ENCODE results near the gene YWHAH.

The YWHAH gene

DNA sequence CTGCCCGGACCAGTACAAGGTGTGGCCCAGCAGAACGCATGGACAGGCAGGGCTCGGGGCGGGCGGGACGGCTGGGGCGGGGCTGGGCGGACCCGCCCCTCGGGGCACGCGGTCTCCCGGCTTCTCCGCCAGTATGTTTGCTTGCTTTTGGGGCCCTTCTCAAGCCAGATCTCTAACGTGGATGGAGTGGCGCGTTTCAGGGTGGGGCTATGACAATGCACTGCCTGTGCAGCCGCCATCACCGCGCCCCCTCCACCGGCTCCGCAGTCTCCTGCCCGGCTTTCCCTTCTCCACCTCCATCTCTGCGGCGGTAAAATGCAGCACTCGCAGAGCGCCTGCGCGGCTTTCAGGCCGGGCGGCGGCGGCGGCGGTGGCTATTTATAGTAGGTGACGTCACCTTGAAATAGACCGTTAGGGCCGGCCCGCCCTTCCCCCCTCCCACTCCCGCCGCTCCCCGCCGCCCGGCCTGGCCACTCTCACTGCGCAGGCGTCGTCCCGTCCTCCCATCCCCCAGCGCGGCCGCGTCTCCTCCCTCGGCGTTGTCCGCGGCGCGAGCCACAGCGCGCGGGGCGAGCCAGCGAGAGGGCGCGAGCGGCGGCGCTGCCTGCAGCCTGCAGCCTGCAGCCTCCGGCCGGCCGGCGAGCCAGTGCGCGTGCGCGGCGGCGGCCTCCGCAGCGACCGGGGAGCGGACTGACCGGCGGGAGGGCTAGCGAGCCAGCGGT is at the start of gene YWHAH:
TSS of gene YWHAH (plus strand) at position 558 of the 722 bp plus-strand sequence. CDS start 199 bp downstream, outside the sequence.
- peaks cover 20% of the 10 kb centered on the region for H3K36me3 ChIP-seq (ENCODE audit: insufficient read depth, low read length)
- H3K9me3 ChIP-seq (ENCODE audit: low read length), result no peaks in the 10 kb centered on the region
- peaks cover 23% of the 10 kb centered on the region for H3K4me1 ChIP-seq (ENCODE audit: insufficient read depth, low read length)
- H3K27me3 ChIP-seq (ENCODE audit: insufficient read depth, low read length), result no peaks in the 10 kb centered on the region
- H3K4me3 ChIP-seq (ENCODE audit: low read length), result peak within 1 kb of the TSS; percentile 95
- peak within 1 kb of the TSS; percentile 29 for H2AFZ ChIP-seq (ENCODE audit: low read depth, low read length)

DNA sequence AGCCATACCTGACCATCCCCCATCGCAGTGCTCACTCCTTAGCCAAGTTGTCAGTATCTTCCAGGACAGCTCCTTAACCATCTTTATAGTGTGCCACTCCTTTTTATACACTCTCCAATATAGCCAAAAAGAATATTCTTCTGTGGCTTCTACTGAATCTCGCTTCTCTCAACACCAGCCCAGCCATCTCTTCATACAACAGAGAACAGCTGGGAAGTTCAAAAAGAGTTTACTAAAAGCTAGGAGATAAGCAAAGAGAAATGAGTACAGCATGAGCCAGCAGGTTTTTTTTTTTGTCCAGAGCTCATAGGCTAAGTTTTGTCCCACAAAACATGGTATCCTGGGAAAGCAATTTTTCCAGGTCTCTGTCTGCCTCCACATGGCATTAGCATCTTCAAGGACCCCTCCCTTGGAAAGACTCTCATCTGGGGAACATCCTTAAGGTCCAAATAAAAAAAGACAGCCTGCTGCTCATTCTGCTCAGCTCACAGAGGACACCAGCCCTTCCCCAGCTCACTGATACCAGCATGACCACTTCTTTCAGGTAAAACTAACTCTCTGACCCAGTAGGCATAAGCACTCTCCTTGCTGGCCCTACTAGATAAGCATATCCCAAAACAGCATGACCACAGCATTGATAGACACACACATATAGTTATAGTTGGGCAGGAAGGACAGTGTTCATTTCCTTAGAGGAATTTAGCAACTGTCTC is 48.8 kb upstream of the YWHAH start:
- Histone ChIP-seq H3K27me3 (ENCODE audit: insufficient read depth, low read length) (no peaks in the 10 kb centered on the region), H3K4me1 (ENCODE audit: insufficient read depth, low read length) (peaks cover 56% of the 10 kb centered on the region), H3K9me3 (ENCODE audit: low read length) (no peaks in the 10 kb centered on the region), H3K4me3 (ENCODE audit: low read length) (no peak overlapping the region), H3K36me3 (ENCODE audit: insufficient read depth, low read length) (peaks cover 7% of the 10 kb centered on the region), H2AFZ (ENCODE audit: low read depth, low read length) (no peak overlapping the region)

DNA sequence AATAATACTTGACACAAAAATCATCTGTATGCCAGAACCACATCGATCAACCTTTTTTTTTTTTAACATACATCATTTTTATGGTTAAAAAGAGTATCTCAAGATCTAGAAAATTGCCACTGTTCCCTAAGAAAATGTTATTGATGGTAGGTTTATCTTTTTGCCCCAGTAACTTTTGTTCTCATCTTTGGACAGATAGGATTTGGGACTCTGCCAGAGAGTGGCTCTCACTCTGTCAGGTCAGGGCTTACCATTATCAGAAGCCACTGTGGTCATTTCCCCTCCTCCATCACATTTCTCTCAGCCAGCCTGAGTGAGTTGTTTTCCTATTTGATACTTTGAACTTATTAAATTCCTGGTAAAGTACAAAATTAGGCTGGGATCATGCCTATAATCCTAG is 47.9 kb upstream of the YWHAH start:
- Histone ChIP-seq H3K27me3 (ENCODE audit: insufficient read depth, low read length) (no peaks in the 10 kb centered on the region), H3K4me1 (ENCODE audit: insufficient read depth, low read length) (peaks cover 50% of the 10 kb centered on the region), H3K4me3 (ENCODE audit: low read length) (no peak overlapping the region)

DNA sequence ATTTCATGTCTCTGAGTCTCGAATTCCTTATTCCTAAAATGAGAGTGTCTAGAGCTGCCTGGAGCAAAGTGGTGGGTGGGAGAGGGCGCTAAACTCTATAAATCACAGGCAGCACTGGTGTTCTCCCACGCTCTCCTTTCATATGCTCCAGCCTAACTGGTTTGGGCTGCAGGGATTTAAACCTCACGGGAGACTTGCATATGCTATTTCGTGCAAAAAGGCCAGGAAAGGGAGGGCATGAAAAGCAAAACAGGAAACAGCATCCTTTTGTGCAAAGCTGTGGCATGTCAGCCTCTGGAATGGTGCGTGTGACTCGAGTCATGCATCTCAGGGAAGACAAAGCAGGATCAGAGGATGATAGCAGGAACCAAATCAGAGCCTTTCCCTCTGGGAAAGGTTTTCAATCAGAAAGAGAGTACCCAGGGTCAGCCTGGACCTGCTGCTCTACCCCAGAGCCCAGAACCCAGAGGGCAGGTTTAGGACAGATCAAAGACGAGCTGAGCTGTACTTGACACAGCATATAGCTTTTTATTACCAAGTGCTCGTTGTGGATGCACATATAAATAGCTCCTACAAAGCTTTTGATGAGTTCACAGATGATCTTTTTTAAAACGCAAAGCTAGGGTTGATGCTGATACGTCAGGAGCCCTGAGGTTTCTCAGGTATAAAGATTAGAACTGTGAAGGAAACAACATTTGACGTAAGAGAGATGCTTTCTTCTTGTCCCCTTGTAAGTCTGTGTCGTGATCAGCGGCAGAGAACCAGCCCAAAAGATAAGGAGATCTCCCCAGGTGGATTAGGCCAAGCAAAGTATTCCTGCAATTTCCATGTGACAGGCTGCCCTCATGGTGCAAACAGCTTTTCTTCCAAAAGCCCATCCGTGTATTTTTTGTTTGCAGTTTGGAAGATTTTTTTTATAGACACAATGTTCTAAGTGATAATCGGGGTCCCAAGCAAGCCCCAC is 46.2 kb upstream of the YWHAH start:
- H3K4me1 ChIP-seq (ENCODE audit: insufficient read depth, low read length), result peaks cover 42% of the 10 kb centered on the region
- H2AFZ ChIP-seq (ENCODE audit: low read depth, low read length), result peak overlapping the region; percentile 5
- H3K9me3 ChIP-seq (ENCODE audit: low read length), result no peaks in the 10 kb centered on the region
- H3K4me3 ChIP-seq (ENCODE audit: low read length), result no peak overlapping the region
- no peaks in the 10 kb centered on the region for H3K27me3 ChIP-seq (ENCODE audit: insufficient read depth, low read length)
- H3K36me3 ChIP-seq (ENCODE audit: insufficient read depth, low read length), result peaks cover 20% of the 10 kb centered on the region

More for the DNA sequence above, 47.9 kb upstream of the YWHAH start:
- H3K36me3 ChIP-seq (ENCODE audit: insufficient read depth, low read length), result peaks cover 9% of the 10 kb centered on the region
- H2AFZ ChIP-seq (ENCODE audit: low read depth, low read length), result no peak overlapping the region
- no peaks in the 10 kb centered on the region for H3K9me3 ChIP-seq (ENCODE audit: low read length)

DNA sequence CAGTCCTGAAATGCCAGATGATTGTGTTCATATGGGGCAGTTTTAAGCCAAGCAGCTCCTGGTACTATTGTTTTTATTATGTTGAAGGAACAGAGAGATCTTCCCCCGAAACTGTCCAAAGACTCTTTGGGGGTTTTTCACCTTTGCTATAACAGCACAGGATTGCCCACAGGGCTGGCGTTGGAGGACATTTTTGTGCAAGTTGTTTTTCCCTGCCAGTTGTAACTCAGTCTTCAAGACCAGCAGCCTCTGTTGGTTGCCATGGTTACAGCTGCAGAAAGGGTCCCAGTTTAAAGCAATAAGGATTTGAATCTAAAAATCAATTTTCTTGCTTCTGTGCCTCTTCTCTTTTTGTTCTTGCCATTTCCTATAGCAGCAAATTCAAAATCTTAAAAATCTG is 45.4 kb upstream of the YWHAH start:
- no peak overlapping the region for H3K4me3 ChIP-seq (ENCODE audit: low read length)
- peaks cover 34% of the 10 kb centered on the region for H3K4me1 ChIP-seq (ENCODE audit: insufficient read depth, low read length)
- no peaks in the 10 kb centered on the region for H3K27me3 ChIP-seq (ENCODE audit: insufficient read depth, low read length)
- peaks cover 20% of the 10 kb centered on the region for H3K36me3 ChIP-seq (ENCODE audit: insufficient read depth, low read length)
- no peaks in the 10 kb centered on the region for H3K9me3 ChIP-seq (ENCODE audit: low read length)
- peak overlapping the region; percentile 5 for H2AFZ ChIP-seq (ENCODE audit: low read depth, low read length)

DNA sequence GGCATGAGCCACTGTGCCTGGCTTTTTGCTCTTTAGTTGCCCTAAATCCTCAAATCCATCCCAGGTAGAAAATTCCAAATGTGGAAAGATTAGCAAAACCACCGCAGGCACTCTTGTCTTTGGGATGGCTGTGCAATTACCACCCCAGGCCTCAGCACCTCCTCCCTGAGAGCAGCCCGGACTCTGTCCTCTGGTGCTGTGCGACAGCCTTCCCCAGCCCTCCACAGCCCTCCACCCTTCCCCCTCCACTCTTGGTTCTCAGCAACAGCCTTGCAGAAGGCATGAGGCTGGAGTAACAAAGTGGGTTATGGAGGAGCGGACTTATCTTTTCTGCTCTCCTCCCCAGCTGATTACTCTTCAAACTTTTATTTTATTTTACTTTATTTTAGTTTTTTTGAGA is 44.7 kb upstream of the YWHAH start:
- Histone ChIP-seq H3K27me3 (ENCODE audit: insufficient read depth, low read length) (no peaks in the 10 kb centered on the region), H3K9me3 (ENCODE audit: low read length) (no peaks in the 10 kb centered on the region), H2AFZ (ENCODE audit: low read depth, low read length) (no peak overlapping the region), H3K4me3 (ENCODE audit: low read length) (no peak overlapping the region), H3K4me1 (ENCODE audit: insufficient read depth, low read length) (peaks cover 28% of the 10 kb centered on the region), H3K36me3 (ENCODE audit: insufficient read depth, low read length) (peaks cover 23% of the 10 kb centered on the region)

DNA sequence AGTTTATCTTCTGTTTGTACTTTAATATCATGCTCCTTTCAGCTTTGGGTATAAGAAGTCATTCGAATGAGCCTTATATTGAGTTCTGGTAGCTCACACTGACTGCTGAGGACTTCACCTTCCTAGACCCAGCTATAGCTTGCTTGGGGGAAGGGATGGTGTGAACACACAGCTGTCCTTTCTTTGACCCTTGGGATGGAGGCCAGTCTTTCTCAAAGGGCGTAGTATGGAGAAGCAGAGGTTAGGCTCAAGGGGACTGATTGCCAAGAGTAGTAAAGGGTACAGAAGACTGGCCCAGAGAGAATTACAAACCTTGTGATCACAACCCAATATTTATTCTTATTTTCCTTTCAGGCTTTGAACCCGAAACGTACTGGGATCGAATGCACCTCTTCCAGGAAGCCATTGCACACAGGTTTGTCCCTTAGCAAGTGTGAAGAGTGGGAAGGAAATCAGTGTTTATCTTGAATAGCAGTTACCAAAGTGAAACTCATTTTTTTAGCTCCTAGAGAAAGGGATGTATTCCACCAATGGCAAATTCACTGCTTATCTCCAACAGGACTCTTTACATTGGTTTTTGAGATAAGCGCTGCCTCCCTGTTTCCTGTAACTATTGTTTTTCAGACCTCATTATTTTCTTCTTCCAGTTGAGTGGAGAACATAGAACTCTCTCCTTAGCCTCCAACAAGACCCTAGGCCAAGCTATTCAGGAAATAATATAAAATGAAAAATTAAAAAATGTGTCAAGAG is 42.8 kb upstream of the YWHAH start:
- Histone ChIP-seq H3K27me3 (ENCODE audit: insufficient read depth, low read length) (no peaks in the 10 kb centered on the region), H3K36me3 (ENCODE audit: insufficient read depth, low read length) (peaks cover 27% of the 10 kb centered on the region), H3K9me3 (ENCODE audit: low read length) (no peaks in the 10 kb centered on the region), H3K4me1 (ENCODE audit: insufficient read depth, low read length) (peaks cover 28% of the 10 kb centered on the region), H2AFZ (ENCODE audit: low read depth, low read length) (no peak overlapping the region), H3K4me3 (ENCODE audit: low read length) (no peak overlapping the region)

DNA sequence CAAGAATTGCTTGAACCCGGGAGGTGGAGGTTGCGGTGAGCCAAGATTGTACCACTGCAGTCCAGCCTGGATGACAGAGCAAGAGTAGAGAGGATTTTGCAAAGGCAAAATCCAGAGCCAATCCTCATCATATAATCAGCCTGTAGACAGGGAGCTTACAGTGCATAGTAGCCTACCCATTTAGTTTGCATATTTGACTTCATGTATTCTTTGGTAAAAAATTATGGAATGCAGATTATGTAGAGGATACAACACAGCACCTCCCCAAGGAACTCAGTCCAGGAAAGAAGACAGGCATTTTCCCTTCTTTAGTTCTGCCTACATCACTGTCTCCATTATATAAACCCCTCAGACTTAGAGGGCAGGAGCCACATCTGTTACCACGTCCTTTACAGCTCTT is 39.7 kb upstream of the YWHAH start:
- Histone ChIP-seq H3K36me3 (ENCODE audit: insufficient read depth, low read length) (peaks cover 27% of the 10 kb centered on the region), H3K4me1 (ENCODE audit: insufficient read depth, low read length) (peaks cover 1% of the 10 kb centered on the region), H2AFZ (ENCODE audit: low read depth, low read length) (no peak overlapping the region), H3K27me3 (ENCODE audit: insufficient read depth, low read length) (no peaks in the 10 kb centered on the region), H3K9me3 (ENCODE audit: low read length) (no peaks in the 10 kb centered on the region), H3K4me3 (ENCODE audit: low read length) (no peak overlapping the region)

DNA sequence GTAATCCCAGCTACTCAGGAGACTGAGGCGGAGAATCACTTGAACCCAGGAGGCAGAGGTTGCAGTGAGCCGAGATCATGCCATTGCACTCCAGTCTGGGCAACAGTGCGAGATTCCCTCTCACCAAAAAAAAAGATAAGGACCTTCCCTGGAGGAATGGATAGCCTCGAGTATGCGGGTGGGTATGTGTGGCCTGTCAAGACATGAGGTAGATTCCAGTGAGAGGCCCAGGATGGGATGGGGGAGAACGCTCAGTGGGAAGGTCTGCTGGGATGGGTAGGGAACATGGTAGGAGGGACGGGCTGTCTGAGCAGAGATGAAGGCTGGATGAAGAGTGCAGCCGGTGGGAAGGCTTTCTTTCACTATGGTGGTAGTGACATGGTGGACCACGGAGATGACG is 39.0 kb upstream of the YWHAH start:
- Histone ChIP-seq H2AFZ (ENCODE audit: low read depth, low read length) (no peak overlapping the region), H3K9me3 (ENCODE audit: low read length) (no peaks in the 10 kb centered on the region), H3K36me3 (ENCODE audit: insufficient read depth, low read length) (peaks cover 27% of the 10 kb centered on the region), H3K4me1 (ENCODE audit: insufficient read depth, low read length) (no peaks in the 10 kb centered on the region), H3K4me3 (ENCODE audit: low read length) (no peak overlapping the region), H3K27me3 (ENCODE audit: insufficient read depth, low read length) (no peaks in the 10 kb centered on the region)

DNA sequence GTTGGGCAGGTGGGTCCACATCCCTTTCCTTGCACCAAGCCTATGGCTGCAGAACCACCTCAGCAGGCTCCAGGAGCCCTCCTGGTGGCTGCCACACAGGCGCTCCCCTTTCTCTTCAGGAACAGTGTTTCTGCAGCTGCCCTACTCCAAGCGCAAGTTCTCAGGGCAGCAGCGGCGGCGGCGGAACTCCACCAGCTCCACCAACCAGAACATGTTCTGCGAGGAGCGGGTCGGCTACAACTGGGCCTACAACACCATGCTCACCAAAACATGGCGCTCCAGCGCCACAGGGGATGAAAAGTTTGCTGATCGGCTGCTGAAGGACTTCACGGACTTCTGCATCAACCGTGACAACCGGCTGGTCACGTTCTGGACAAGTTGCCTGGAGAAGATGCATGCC is 38.2 kb upstream of the YWHAH start:
- Histone ChIP-seq H3K4me3 (ENCODE audit: low read length) (no peak overlapping the region), H2AFZ (ENCODE audit: low read depth, low read length) (no peak overlapping the region), H3K9me3 (ENCODE audit: low read length) (no peaks in the 10 kb centered on the region), H3K27me3 (ENCODE audit: insufficient read depth, low read length) (no peaks in the 10 kb centered on the region), H3K4me1 (ENCODE audit: insufficient read depth, low read length) (no peaks in the 10 kb centered on the region), H3K36me3 (ENCODE audit: insufficient read depth, low read length) (peaks cover 27% of the 10 kb centered on the region)

DNA sequence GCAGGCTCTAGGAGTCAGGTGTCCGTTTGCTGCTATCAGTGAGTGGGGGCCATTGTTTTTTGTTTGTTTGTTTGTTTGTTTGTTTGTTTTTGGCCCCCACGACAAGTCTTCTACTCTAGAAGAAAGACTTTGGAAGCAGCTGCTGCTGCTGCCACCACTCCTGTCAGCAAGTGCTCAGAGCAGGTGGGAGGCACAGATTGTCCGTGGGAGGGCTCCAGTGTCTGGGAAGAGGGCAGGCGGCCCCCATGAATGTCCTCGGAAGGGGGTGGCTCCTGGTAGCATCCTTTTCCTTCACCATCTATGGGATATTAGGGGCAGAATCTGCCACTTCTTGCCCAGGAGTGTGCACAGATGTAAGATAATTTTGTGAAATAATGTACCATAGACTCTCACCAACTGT is 37.8 kb upstream of the YWHAH start:
- no peak overlapping the region for H2AFZ ChIP-seq (ENCODE audit: low read depth, low read length)
- H3K36me3 ChIP-seq (ENCODE audit: insufficient read depth, low read length), result peaks cover 24% of the 10 kb centered on the region
- no peaks in the 10 kb centered on the region for H3K27me3 ChIP-seq (ENCODE audit: insufficient read depth, low read length)
- no peaks in the 10 kb centered on the region for H3K9me3 ChIP-seq (ENCODE audit: low read length)
- no peaks in the 10 kb centered on the region for H3K4me1 ChIP-seq (ENCODE audit: insufficient read depth, low read length)
- H3K4me3 ChIP-seq (ENCODE audit: low read length), result no peak overlapping the region

DNA sequence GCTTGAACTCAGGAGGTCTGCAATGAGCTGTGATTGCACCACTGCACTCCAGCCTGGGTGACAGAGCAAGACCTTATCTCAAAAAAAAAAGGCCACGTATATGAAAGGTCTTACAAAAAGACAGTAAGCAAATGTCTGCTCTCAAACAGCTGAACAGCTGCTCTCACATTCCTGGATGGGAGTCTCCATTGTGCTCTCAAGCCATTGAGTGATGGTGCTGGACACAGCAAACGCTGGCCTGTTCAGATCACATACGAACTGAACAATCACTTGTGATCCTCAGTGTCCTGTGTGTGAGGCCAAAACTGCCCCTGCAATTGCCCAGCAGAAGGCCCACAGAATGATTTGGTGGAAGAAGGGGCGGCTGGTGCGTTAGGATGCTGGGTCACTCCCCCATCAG is 34.4 kb upstream of the YWHAH start:
- no peak overlapping the region for H3K4me3 ChIP-seq (ENCODE audit: low read length)
- no peaks in the 10 kb centered on the region for H3K4me1 ChIP-seq (ENCODE audit: insufficient read depth, low read length)
- H2AFZ ChIP-seq (ENCODE audit: low read depth, low read length), result no peak overlapping the region
- no peaks in the 10 kb centered on the region for H3K27me3 ChIP-seq (ENCODE audit: insufficient read depth, low read length)
- H3K36me3 ChIP-seq (ENCODE audit: insufficient read depth, low read length), result peaks cover 10% of the 10 kb centered on the region
- H3K9me3 ChIP-seq (ENCODE audit: low read length), result no peaks in the 10 kb centered on the region
